ENCODE results near the gene FAM169A. TPM values are rescaled to one million over a fixed set of nuclear protein-coding genes. Genes with fewer than 3 reads are reported as not detected.

FAM169A gene
- total and polyA plus RNA-seq, 12 donors = 1.7 to 36.4 (median 7.4) TPM

GRCh38 chr5:74851684-74852353 is 14.4 kb downstream of the FAM169A start:
- no peak for TF ChIP-seq POLR2A (IDR thresholded peaks at IDR 0.05)
- TF ChIP-seq CTCF (IDR thresholded peaks at IDR 0.05) = no peak
- no peaks in the 10 kb centered on the region for H3K36me3 ChIP-seq (replicated peaks in 1 of 2)
- WGBS, 4 donors = 21 to 28% (median 26%) methylated on average over 4 of the region's 4 CpGs

GRCh38 chr5:74850789-74851425 is 15.3 kb downstream of the FAM169A start:
- intact Hi-C loops (cut with DNase I) = no loop called here
- H3K36me3 ChIP-seq (replicated peaks in 1 of 2) = no peaks in the 10 kb centered on the region
- no peaks in the 10 kb centered on the region for H3K27me3 ChIP-seq
- peaks cover 0 to 33% of the 10 kb centered on the region in 2 donors for H3K4me1 ChIP-seq (replicated peaks in 1 of 2)
- H3K27ac ChIP-seq = peak overlapping the region in 3 of 5 donors; percentile 17 to 55 (median 31)
- no peaks in the 10 kb centered on the region for H3K9me3 ChIP-seq (replicated peaks in 1 of 3)
- 71 to 85% (median 77%) methylated on average over 4 of the region's 4 CpGs for WGBS, 4 donors
- H3K4me3 ChIP-seq = no peak overlapping the region
- no peak for TF ChIP-seq POLR2A (IDR thresholded peaks at IDR 0.05)
- TF ChIP-seq CTCF (IDR thresholded peaks at IDR 0.05) = no peak
- DNase-seq = no peak

More at GRCh38 chr5:74851684-74852353, 14.4 kb downstream of the FAM169A start:
- Histone ChIP-seq H3K27ac (peak overlapping the region in 3 of 5 donors; percentile 55 to 76 (median 72)), H3K4me1 (replicated peaks in 1 of 2) (peaks cover 0 to 33% of the 10 kb centered on the region in 2 donors), H3K9me3 (replicated peaks in 1 of 3) (no peaks in the 10 kb centered on the region), H3K4me3 (peak overlapping the region in 1 of 4 donors; percentile 37), H3K27me3 (no peaks in the 10 kb centered on the region)
- peak in 2 of 7 donors; percentile 13 to 20 for DNase-seq
- intact Hi-C loops (cut with DNase I) = no loop called here

GRCh38 chr5:74850030-74850429 is 16.2 kb downstream of the FAM169A start:
- H3K4me3 ChIP-seq = no peak overlapping the region
- H3K4me1 ChIP-seq (replicated peaks in 1 of 2) = peaks cover 0 to 33% of the 10 kb centered on the region in 2 donors
- H3K36me3 ChIP-seq (replicated peaks in 1 of 2) = no peaks in the 10 kb centered on the region
- no peak for TF ChIP-seq CTCF (IDR thresholded peaks at IDR 0.05)
- TF ChIP-seq POLR2A (IDR thresholded peaks at IDR 0.05) = no peak
- peak in 1 of 7 donors; percentile 35 for DNase-seq
- H3K9me3 ChIP-seq (replicated peaks in 1 of 3) = no peaks in the 10 kb centered on the region
- 41 to 69% (median 53%) methylated on average over 8 of the region's 8 CpGs for WGBS, 4 donors
- intact Hi-C loops (cut with DNase I) = no loop called here
- no peaks in the 10 kb centered on the region for H3K27me3 ChIP-seq
- H3K27ac ChIP-seq = peak overlapping the region in 2 of 5 donors; percentile 55 to 57

GRCh38 chr5:74848553-74849025 is 17.6 kb downstream of the FAM169A start:
- H3K9me3 ChIP-seq (replicated peaks in 1 of 3) = no peaks in the 10 kb centered on the region
- H3K36me3 ChIP-seq (replicated peaks in 1 of 2) = no peaks in the 10 kb centered on the region
- H3K4me3 ChIP-seq = no peak overlapping the region
- no peaks in the 10 kb centered on the region for H3K27me3 ChIP-seq
- intact Hi-C loops (cut with DNase I) = no loop called here
- TF ChIP-seq POLR2A (IDR thresholded peaks at IDR 0.05) (no peak), CTCF (IDR thresholded peaks at IDR 0.05) (no peak)
- no peak for DNase-seq
- H3K27ac ChIP-seq = no peak overlapping the region
- WGBS, 4 donors = 90 to 94% (median 91%) methylated on average over 3 of the region's 3 CpGs
- H3K4me1 ChIP-seq (replicated peaks in 1 of 2) = peaks cover 0 to 33% of the 10 kb centered on the region in 2 donors

Measured in adrenal gland (tissue), 12 donors.